GM19328 (cell line): ENCODE data around the gene GLUD2.
"Not testable (repeated sequence)": the region's sequence is repeated elsewhere in the genome, so short reads cannot be mapped to it uniquely, and the experiment has no call there.

ENCODE experiments used
- ATAC-seq: cut with Tn5 transposase; IDR thresholded peaks from one replicate; pipeline ENCODE4 v1.9.1; 2021; ENCODE audit warnings: mild to moderate bottlenecking, moderate library complexity; ENCODE audit not compliant: unreplicated experiment

The GLUD2 gene

DNA sequence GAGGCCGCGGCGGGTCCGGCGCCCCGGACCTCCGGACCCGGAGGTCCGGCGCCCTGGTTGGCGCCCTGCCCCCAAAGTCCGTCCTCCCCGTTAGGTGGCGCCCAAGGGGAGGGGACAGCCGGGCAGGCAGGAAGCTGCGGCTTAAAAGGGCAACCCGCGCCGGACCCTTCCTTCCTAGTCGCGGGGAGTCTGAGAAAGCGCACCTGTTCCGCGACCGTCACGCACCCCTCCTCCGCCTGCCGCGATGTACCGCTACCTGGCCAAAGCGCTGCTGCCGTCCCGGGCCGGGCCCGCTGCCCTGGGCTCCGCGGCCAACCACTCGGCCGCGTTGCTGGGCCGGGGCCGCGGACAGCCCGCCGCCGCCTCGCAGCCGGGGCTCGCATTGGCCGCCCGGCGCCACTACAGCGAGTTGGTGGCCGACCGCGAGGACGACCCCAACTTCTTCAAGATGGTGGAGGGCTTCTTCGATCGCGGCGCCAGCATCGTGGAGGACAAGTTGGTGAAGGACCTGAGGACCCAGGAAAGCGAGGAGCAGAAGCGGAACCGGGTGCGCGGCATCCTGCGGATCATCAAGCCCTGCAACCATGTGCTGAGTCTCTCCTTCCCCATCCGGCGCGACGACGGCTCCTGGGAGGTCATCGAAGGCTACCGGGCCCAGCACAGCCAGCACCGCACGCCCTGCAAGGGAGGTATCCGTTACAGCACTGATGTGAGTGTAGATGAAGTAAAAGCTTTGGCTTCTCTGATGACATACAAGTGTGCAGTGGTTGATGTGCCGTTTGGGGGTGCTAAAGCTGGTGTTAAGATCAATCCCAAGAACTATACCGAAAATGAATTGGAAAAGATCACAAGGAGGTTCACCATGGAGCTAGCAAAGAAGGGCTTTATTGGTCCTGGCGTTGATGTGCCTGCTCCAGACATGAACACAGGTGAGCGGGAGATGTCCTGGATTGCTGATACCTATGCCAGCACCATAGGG is at the start of gene GLUD2:
TSS of gene GLUD2 (plus strand) at position 170 of the 979 bp plus-strand sequence. CDS start at position 245, 75 bp downstream.
- ATAC-seq: not testable (repeated sequence)

DNA sequence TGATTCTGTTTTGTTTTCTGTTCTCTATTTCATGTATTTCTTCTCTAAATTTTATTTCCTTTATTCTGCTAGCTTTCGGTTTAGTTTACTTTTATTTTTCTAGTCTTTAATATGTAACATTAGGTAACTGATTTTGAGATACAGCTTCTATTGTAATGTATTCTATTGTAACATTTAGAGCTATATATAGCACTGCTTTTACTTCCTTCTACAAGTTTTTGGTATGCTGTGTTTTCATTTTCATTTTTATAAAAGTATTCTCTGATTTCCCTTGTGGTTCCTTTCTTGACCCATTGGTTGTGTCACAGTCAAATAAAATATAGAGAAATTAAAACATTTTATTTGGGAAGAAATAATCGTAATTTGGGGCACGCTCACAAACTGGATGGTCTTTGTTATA is 48.0 kb upstream of the GLUD2 start:
- ATAC-seq: no peak

DNA sequence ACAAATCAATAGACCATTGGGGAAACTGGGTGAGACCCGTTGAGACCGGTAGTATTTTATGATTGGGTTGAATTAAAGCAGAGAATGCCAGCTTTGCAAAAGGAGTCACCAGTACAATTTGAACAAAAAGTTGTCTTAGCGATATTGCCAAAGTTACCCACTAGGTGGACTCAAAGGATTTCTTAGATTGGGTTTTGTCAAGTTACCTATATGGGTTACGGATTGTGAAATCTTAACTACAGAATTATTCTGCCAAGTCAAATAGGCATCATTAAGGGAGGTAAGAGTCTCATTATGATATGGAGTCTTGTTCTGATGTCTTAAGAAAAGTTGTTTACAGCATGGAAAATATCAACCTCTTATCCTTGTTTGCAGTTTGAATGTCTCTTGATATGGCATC is 46.8 kb upstream of the GLUD2 start:
- no peak for ATAC-seq

DNA sequence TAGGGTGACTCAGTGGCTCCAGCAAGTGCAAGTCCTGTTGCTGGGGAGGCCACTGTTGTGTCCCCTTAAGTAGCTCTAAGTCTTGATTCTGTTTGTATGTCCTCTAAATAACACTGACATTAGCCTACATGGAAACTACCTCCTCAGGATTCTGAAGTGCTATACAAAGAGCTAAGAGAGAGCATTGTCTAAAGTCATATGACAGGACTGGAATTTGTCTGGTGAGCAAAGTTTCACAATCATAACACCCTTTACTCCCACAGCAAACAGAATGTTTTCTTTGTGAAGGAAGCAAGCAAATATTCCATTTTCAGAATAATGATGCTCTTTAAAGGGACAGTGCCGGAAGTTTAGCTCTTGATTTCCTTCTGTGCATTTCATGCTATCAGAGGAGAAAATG is 38.5 kb upstream of the GLUD2 start:
- ATAC-seq: no peak

DNA sequence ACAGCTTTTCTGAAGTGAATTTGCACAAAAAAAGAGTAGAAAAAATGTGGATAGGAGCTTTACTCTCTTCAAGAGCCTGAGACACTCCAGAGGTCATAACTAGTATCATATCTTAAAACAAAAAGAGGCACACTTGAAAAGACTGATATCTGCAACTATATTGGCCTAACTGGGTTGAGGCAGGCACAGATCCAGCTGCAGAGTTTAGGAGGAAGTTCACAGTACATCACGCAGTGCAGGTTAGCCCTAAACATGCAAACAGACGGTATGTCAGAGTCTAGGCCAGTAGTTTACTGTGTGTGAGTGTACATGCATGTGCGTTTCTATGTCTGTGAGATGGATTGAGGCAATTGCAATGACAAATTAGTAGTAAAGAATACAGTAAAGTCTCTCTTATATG is 37.6 kb upstream of the GLUD2 start:
- ATAC-seq: no peak

DNA sequence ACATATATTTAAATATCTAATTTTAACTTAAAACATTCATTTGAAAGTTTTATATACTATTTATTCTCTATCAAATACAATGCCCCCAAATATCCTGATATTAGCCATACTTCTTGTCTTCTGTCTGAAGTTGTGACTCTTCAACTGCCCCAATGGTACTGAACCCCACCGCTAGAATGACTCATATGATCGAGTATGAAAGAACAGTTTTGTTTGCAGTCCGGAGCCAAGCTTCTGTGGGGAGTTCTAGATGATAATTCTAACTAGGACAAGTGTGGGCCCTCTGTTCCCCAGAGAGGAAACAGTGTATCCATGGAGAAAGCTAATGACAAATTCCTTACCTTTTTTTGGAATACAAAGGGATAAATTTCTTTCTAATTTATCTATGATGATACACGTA is 37.2 kb upstream of the GLUD2 start:
- ATAC-seq: no peak

DNA sequence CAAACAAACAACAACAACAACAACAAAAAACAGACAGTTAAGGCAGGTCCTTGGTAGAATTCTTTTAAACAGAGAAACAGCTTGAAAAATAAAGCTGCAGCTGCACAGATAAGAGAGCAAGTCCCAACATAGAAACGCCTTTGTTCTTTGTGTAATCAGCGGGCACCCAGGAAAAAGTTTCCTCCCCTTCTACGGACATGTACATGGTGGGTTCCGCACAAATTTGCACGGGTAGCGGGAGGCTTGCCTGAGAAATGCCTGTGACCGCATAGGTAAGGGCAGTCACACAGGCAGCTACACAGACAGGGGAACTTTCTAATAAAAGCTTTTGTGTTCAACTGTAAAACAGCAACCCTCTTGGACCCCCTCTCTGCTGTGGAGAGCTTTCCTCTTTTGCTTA is 36.2 kb upstream of the GLUD2 start:
- no peak for ATAC-seq

DNA sequence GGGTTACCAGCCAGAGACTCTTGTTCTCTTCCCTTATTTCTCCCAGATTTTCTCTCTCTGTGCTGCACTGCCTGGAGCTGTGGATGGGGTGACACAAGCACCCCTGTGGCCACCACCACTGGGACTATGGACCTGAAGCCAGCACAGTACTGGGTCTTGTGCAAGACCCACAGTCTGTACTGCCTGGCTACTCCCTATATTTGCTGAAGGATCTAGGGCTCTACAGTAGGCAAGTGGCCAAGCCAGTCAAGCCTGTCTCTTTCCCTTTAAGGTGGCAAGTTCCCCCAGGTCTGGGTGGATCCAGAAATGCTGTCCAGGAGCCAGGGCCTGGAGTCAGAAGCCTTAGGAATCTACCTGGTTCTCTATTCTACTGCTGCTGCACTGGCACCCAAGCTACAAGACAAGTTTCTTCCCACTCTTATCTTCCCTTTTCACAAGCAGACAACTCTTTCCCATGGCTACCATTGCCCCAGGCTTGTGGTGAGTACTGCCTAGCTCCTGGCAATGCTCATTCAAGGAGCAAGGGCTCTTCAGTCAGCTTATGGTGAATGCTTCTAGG is 33.4 kb upstream of the GLUD2 start:
- no peak for ATAC-seq

DNA sequence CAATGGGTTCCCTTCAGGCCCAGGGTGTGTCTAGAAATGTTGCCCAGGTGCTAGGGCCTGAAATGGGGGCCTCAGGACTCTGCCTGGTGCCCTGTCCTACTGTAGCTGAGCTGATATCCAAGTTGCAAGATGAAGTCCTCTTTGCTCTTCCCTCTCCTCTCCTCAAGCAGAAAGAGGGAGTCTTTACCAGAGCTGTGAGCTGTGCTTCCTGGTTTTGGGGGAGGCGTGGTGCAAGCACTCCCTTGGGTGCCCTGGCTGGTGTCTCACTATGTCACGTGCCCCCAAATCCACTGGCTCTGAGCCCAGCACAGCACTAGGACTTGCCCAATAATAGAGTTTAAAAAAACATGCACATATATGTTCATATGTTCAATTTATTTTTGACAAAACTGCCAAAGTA is 32.6 kb upstream of the GLUD2 start:
- ATAC-seq: no peak

DNA sequence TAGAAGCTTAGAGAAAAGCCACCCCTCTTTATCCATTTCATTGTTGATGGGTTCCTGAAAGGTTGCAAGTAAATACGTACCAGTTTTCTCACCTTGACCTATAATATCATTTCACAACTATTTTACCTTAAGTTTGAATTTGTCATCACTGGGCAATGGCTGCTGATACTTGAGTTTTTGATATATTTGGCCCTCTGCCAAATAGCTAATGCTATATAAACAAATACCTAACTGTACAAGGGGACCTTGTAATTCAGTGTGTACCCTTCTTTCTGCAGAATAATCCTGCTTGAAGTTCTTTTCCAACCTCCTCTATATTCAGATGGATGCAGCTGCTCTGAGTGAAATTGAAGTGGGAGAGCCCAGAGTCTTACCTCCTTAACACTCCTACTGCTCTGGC is 19.0 kb upstream of the GLUD2 start:
- no peak for ATAC-seq

DNA sequence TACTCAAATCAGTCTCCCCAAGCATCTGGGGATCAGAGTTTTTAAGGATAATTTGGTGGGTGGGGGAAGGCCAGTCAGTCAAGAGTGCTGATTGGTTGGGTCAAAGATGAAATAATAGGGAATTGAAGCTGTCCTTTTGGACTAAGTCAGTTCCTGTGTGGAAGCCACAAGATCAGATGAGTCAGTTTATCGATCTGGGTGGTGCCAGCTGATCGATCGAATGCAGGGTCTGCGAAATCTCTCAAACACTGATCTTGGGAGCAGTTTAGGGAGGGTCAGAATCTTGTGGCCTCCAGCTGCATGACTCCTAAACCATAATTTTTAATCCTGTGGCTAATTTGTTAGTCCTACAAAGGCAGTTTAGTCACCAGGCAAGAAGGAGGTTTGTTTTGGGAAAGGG is 17.3 kb upstream of the GLUD2 start:
- no peak for ATAC-seq

DNA sequence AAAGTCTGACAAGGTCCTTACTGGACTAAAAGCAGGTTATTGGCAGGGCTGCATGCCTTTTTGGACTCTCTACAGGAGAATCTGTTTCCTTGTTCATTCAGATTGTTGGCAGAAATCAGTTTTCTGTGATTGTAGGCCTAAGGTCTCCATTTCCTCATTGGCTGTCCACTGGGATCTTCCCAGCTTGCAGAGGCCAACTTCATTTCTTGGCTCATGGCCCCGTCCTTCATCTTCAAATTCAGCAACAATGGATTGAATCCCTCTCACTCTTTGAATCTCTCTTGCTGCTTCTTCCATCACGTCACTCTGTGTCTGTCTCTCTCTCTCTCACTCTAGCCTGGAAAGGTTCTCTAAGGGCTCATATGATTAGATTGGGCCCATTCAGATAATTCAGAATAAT is 14.9 kb upstream of the GLUD2 start:
- no peak for ATAC-seq

DNA sequence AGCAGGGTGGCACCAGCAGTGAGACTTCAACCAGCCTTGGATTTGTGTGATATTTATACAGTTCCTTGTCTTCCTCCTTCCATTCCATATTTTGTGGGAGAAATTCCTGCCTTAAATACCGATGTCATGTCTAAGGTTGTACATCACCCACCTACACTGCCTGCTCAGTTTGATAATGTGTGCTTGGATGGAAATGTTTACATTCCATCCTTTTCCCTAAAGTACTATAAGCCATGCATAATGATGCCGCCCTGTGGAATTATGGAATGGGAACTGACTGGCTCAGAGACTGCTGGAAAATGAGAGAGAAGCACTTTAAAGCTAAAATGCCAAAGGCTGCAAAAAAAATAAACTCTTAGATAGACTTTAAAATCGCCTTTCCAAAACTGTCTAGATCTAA is 11.3 kb upstream of the GLUD2 start:
- no peak for ATAC-seq

DNA sequence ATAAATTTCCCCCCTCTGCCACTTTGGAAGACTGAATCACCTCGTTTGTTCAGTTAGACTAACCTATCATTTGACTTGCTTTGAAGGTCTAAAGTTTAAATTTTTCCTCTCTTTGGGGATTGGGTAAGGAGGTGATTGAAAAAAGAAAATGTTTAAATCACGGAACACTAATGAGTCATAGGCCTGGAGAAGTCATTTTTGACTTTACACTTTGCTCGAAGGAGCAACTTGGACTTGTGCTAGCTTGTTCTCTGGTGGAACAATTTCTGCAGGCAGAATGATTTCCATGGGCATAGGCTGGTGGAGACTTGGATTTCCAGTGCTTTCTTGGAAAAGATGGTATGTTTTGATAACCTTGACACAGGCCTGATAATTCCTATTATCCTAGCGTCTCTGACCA is 10.5 kb upstream of the GLUD2 start:
- no peak for ATAC-seq

DNA sequence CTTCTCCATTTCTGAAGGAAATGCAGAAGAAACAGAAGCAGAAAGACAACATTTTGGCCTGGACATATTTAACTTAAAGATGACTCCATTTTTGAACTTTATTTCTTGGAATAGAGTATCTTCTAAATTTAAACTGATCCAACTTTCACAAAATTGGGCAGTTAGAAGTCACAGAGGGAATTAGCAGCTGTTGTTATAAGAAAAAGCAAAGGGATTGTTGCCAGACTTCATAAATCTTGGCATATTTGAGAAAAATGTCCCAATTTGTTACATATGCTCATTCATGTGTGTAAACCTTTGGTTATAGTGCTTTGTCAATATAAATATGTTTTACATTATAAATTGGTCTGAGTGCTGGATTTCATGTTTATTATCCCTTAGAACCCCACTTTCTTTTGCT is 3.4 kb downstream of the GLUD2 start:
- no peak for ATAC-seq

DNA sequence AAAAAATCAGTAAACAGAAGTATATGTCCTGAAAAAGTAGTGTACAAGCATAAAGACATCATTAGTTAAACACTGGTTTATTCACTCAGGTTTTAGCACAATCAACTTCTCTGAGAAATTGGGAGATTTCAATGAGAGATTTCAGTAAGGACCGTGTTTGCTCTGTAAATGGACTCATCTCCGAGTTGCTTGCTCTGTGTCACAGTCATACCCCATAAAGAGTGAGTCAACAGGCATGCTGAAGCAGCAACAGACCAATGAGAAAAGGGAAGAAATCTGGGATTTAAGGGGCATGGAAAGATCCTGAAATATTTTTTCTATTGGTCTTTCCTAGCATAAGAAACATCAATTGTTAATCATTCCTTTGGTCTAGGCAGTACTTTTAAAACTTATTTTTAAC is 4.7 kb downstream of the GLUD2 start:
- no peak for ATAC-seq

DNA sequence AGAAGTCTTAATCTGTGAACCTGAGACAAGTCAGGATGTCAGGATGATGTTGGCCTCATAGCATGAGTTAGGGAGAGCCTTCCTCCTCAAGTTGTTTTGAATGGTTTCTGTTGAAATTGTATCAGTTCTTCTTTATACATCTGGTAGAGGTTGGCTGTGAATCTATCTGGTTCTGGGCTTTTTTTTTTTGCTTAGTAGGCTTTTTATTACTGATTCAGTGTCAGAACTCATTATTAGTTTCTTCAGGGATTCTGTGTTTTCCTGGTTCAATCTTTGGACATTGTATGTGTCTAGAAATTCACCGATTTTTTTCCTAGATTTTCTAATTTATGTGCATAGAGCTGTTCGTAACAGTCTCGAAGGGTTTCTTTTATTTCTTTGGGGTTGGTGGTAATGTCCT is 14.9 kb downstream of the GLUD2 start:
- no peak for ATAC-seq

DNA sequence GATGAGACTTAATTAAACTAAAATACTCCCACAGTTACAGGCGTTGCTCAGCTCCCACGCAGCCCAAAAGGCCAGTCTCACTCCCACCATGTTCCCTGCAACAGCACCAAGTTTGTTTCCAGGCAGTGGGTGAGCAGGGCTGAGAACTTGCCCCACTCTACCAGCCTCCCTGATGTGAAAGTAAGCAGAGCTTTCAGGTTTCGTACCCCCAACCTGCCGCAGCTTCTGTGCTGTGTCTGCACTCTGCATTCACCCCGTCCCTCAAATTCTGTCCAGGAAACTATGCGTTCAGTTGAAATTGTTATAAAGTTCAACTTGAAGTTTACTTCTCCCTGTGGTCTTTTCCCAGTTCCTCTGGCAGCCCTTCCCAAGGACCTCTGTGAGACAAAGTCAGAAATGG is 17.2 kb downstream of the GLUD2 start:
- ATAC-seq: no peak

DNA sequence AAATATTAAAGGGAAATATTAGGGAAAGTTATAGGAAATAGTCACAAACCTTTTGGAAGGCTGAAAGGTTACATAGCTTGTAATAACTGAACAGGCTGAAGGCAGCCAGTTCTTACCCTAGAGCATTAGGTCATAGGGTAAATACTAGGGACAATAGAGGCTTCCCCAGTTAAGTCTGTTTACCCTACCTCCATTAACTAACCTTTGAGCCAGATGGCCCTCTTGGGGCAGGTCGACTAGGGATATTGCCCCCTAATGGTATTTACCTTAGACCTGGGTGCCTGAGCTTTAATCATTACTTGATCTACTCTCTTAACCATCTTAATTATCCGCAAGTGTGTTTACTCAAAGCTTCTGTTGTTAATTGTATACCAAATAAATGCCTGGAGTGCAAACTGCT is 36.8 kb downstream of the GLUD2 start:
- not testable (repeated sequence) for ATAC-seq

DNA sequence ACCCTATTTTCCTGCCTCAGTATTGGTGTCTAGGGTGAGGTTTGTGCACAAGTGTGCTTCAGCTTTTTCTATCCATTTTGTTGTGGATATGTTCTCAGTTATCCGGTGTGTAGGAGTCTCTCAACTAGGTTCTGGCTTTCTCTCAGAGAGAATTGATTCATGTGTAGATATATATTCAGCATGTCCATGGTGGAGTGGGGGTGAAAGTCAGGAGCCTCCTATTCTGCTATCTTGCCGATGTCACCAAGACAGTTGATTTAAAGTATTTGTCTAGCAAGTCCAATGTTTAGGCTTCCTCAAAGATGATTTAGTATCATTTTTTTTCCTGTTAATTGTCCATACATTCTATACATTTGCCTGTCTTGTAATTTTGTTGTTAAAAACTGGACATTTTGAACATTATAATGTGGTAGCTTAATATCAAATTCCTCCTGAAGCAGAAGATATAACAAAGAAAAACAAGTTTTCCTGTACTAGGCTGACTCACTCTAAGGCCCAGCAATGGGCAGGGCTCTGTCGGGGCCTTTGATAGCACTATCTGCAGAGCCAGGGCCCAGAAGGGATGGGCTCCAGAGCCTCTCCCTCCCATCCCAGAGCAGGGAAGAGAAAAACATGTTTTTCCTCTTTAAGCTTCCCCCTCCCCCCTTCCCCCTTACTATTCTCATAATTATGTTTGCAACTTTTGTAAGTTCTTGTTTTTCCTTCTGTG is 37.6 kb downstream of the GLUD2 start:
- ATAC-seq: no peak

DNA sequence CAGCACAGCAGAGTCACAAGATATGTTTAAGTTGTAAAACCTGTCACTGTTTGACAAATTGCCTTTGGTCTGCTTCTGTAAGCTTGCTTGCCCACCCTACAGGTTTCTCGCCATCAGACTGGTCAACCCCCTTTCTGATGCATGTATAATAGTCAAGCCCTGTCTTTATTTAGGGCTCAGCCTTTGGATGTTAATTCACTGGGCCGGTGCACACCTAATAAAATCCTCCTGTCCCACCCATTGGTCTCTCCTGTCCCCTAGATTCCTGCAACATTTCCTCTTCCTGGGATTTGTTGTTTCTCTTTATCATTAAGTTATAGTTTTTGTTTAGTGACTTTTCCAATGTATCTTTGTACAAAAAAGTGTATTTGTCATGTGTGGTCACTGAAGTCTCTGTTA is 38.2 kb downstream of the GLUD2 start:
- ATAC-seq: no peak

DNA sequence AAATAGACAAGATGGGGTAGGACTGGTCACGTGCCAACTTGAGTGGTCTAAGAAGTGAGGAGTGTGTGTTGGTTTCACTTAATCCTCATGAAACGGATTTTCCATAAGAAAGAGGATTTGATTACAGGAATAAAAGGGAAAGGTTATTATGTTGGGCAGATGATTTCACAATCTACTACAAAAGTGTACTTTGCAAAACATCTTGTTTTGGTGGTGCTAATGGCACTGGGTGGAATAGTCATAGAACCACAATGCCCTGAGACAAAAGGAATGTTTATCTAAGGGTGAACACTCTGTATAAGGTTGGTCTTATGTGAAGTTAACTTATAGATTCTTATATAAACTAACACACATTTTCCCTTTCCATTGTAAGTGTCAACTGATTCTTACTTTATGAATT is 45.6 kb downstream of the GLUD2 start:
- ATAC-seq: no peak
